Neural cell (in vitro differentiated cells): ENCODE measurements around the gene G2E3. TPM values are rescaled to one million over a fixed set of nuclear protein-coding genes. Genes with fewer than 3 reads are reported as not detected.

Experiments used
- H2AFZ ChIP-seq: fragments of 200-600, 300-800 bp; sonication (generic), shearing (Covaris generic); 2 replicates; pipeline ENCODE4 v1.6.0; 2014; ENCODE audit warnings: low read depth, mild to moderate bottlenecking, antibody characterized with exemption, low read length, moderate library complexity
- H3F3A ChIP-seq: fragments of 200-600 bp; shearing (Covaris generic); 2 replicates; pipeline ENCODE4 v1.6.1; 2016; ENCODE audit warnings: mild to moderate bottlenecking, moderate library complexity, mixed read lengths, antibody characterized with exemption, low read length; ENCODE audit not compliant: insufficient read depth, poor library complexity, severe bottlenecking
- H3K27ac ChIP-seq: fragments of 200-600, 300-800 bp; sonication (generic), shearing (Covaris generic); 2 replicates; pipeline ENCODE4 v1.5.1; 2014; ENCODE audit warnings: mild to moderate bottlenecking, low read length, moderate library complexity
- H3K27me3 ChIP-seq: fragments of 300-800, 200-600 bp; sonication (generic), shearing (Covaris generic); 2 replicates; pipeline ENCODE4 v1.6.0; 2014; ENCODE audit warnings: mild to moderate bottlenecking, low read depth, low read length, moderate library complexity; ENCODE audit not compliant: insufficient read depth
- H3K36me3 ChIP-seq: fragments of 300-800, 200-600 bp; sonication (generic), shearing (Covaris generic); 2 replicates; pipeline ENCODE4 v1.5.1; 2014; ENCODE audit warnings: mild to moderate bottlenecking, antibody characterized with exemption, low read length, moderate library complexity; ENCODE audit not compliant: insufficient read depth
- H3K4me2 ChIP-seq: fragments of 300-800, 200-600 bp; sonication (generic), shearing (Covaris generic); 2 replicates; pipeline ENCODE4 v1.6.0; 2014; ENCODE audit warnings: mild to moderate bottlenecking, low read length
- H3K4me3 ChIP-seq: fragments of 300-800, 200-600 bp; sonication (generic), shearing (Covaris generic); 2 replicates; pipeline ENCODE4 v1.5.1; 2014; ENCODE audit warnings: mild to moderate bottlenecking, low read length, moderate library complexity
- H3K79me2 ChIP-seq: fragments of 200-600 bp; shearing (Covaris generic); replicated peaks from 2 replicates; pipeline ENCODE4 v1.6.0; 2014; ENCODE audit warnings: mild to moderate bottlenecking, low read length, moderate library complexity; ENCODE audit not compliant: insufficient read depth
- H3K9ac ChIP-seq: fragments of 300-800, 200-600 bp; sonication (generic), shearing (Covaris generic); 2 replicates; pipeline ENCODE4 v1.6.1; 2016; ENCODE audit warnings: mild to moderate bottlenecking, low read length, mixed read lengths
- H3K9me2 ChIP-seq: fragments of 200-600 bp; shearing (Covaris generic); 2 replicates; pipeline ENCODE4 v1.6.1; 2016; ENCODE audit warnings: mild to moderate bottlenecking, low read length, mixed read lengths; ENCODE audit not compliant: insufficient read depth
- H3K9me3 ChIP-seq: fragments of 200-600, 300-800 bp; sonication (generic), shearing (Covaris generic); 2 replicates; pipeline ENCODE4 v1.6.1; 2016; ENCODE audit warnings: mild to moderate bottlenecking, mixed run types, low read length, moderate library complexity, mixed read lengths
- H4K20me1 ChIP-seq: fragments of 200-600 bp; shearing (Covaris generic); 2 replicates; pipeline ENCODE4 v1.6.1; 2016; ENCODE audit warnings: mild to moderate bottlenecking, mixed run types; ENCODE audit not compliant: insufficient read depth
- EP300 ChIP-seq: fragments of 450-650 bp; conservative IDR thresholded peaks from 2 replicates; pipeline ENCODE4 v1.6.1; 2014; ENCODE audit warnings: antibody characterized with exemption, mild to moderate bottlenecking, moderate library complexity; ENCODE audit not compliant: poor library complexity, severe bottlenecking
- EZH2 ChIP-seq: fragments of 200-600, 300-800 bp; shearing (Covaris generic), sonication (generic); IDR thresholded peaks from 2 replicates; pipeline ENCODE4 v1.6.1; 2014; ENCODE audit warnings: antibody characterized with exemption, low read length, borderline replicate concordance, mild to moderate bottlenecking; ENCODE audit not compliant: insufficient read depth, poor library complexity, severe bottlenecking
- MXI1 ChIP-seq: fragments of 450-650 bp; conservative IDR thresholded peaks from 2 replicates; pipeline ENCODE4 v1.6.1; 2014; ENCODE audit warnings: antibody characterized with exemption, mild to moderate bottlenecking; ENCODE audit not compliant: poor library complexity, severe bottlenecking
- POLR2AphosphoS5 ChIP-seq: IDR thresholded peaks from 2 replicates; pipeline ENCODE4 v1.6.1; 2012
- RAD21 ChIP-seq: fragments of 450-650 bp; conservative IDR thresholded peaks from 2 replicates; pipeline ENCODE4 v1.6.1; 2014; ENCODE audit warnings: antibody characterized with exemption, mild to moderate bottlenecking, moderate library complexity
- SMC3 ChIP-seq: fragments of 450-650 bp; conservative IDR thresholded peaks from 2 replicates; pipeline ENCODE4 v1.6.1; 2014; ENCODE audit warnings: antibody characterized with exemption, mild to moderate bottlenecking, moderate library complexity; ENCODE audit not compliant: poor library complexity
- TAF1 ChIP-seq: IDR thresholded peaks from 2 replicates; pipeline ENCODE4 v1.6.1; 2012; ENCODE audit warnings: low read depth
- polyA plus RNA-seq: library from polyadenylated mRNA; depleted of rRNA; stranded (reverse); fragments of >200 nt; gene quantifications from 2 replicates; pipeline ENCODE4 v1.2.3, GENCODE V29; 2014
- TF ChIP-seq, protein P1 (sequence below): IDR thresholded peaks from 2 replicates; pipeline ENCODE4 v1.6.1; 2012; ENCODE audit warnings: borderline replicate concordance
- TF ChIP-seq, protein P2 (sequence below): fragments of 450-650 bp; IDR thresholded peaks from 2 replicates; pipeline ENCODE4 v1.5.1; 2014; ENCODE audit warnings: antibody characterized with exemption, mild to moderate bottlenecking, moderate library complexity; ENCODE audit not compliant: poor library complexity, severe bottlenecking

G2E3 gene
- polyA plus RNA-seq, 1 donor from 2014 or later: 35.4 TPM

DNA sequence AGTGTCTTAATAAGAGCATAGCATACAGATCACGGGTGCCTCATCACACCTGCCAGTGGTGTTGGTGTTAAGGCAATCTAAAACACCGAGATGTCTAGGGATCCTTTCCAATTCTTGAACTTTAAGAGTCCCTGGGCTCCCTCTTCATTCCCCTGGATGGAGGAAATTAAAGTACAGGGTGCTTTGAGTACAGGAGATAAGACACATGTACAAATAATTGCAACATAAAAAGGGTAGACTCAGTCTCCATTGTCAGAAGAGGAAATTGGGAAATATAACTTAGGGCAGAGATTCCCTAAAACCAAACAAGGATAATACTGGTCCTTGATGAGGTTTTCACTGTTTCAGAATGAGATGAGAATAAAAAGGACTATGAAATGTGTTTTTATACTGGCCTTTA, 98.1 kb downstream of the G2E3 start:
- peaks cover 19% of the 10 kb centered on the region for H3K36me3 ChIP-seq
- H3K9ac ChIP-seq: no peak overlapping the region
- H2AFZ ChIP-seq: no peak overlapping the region
- peaks cover 5% of the 10 kb centered on the region for H3K79me2 ChIP-seq
- H3K9me2 ChIP-seq: no peaks in the 10 kb centered on the region
- H3K9me3 ChIP-seq: no peaks in the 10 kb centered on the region
- no peak overlapping the region for H3K27ac ChIP-seq
- H3K4me3 ChIP-seq: no peak overlapping the region
- no peaks in the 10 kb centered on the region for H4K20me1 ChIP-seq
- H3K4me2 ChIP-seq: no peak overlapping the region
- TF ChIP-seq POLR2AphosphoS5 (no peak), MXI1 (no peak), EZH2 (no peak), TAF1 (no peak)
- TF ChIP-seq, protein P1, sequence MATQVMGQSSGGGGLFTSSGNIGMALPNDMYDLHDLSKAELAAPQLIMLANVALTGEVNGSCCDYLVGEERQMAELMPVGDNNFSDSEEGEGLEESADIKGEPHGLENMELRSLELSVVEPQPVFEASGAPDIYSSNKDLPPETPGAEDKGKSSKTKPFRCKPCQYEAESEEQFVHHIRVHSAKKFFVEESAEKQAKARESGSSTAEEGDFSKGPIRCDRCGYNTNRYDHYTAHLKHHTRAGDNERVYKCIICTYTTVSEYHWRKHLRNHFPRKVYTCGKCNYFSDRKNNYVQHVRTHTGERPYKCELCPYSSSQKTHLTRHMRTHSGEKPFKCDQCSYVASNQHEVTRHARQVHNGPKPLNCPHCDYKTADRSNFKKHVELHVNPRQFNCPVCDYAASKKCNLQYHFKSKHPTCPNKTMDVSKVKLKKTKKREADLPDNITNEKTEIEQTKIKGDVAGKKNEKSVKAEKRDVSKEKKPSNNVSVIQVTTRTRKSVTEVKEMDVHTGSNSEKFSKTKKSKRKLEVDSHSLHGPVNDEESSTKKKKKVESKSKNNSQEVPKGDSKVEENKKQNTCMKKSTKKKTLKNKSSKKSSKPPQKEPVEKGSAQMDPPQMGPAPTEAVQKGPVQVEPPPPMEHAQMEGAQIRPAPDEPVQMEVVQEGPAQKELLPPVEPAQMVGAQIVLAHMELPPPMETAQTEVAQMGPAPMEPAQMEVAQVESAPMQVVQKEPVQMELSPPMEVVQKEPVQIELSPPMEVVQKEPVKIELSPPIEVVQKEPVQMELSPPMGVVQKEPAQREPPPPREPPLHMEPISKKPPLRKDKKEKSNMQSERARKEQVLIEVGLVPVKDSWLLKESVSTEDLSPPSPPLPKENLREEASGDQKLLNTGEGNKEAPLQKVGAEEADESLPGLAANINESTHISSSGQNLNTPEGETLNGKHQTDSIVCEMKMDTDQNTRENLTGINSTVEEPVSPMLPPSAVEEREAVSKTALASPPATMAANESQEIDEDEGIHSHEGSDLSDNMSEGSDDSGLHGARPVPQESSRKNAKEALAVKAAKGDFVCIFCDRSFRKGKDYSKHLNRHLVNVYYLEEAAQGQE: no peak
- TF ChIP-seq, protein P2, sequence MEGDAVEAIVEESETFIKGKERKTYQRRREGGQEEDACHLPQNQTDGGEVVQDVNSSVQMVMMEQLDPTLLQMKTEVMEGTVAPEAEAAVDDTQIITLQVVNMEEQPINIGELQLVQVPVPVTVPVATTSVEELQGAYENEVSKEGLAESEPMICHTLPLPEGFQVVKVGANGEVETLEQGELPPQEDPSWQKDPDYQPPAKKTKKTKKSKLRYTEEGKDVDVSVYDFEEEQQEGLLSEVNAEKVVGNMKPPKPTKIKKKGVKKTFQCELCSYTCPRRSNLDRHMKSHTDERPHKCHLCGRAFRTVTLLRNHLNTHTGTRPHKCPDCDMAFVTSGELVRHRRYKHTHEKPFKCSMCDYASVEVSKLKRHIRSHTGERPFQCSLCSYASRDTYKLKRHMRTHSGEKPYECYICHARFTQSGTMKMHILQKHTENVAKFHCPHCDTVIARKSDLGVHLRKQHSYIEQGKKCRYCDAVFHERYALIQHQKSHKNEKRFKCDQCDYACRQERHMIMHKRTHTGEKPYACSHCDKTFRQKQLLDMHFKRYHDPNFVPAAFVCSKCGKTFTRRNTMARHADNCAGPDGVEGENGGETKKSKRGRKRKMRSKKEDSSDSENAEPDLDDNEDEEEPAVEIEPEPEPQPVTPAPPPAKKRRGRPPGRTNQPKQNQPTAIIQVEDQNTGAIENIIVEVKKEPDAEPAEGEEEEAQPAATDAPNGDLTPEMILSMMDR: no peak
- no peaks in the 10 kb centered on the region for H3K27me3 ChIP-seq
- H3F3A ChIP-seq: no peaks in the 10 kb centered on the region

DNA sequence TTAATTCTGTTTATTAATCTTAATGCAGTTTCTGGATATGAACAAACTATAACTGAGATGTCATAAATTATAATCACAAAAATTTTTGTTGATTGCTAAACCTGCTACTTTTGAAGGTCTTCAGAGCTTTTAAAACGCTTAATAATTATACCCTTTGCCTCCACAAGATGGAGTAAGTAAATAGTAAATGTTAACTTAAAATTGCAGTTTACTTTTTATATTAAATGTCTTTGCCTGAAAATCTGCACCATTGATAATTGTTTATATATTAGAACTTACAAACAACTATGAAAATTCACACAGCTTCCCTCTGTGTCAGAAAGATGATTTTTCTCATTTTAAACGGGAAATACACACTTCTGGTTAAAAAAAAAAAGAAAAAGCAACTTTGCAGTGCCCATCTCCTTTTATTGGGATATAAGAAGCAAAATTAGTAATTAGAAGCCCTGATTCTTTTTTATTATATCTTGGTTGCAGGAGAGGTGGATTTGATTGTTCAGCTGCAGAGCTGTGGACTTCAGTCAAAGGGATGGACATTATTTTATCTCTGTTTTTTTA, 98.7 kb downstream of the G2E3 start:
- Histone ChIP-seq H3K27ac (no peak overlapping the region), H2AFZ (no peak overlapping the region), H3K4me3 (no peak overlapping the region), H3K79me2 (peaks cover 5% of the 10 kb centered on the region), H3F3A (no peaks in the 10 kb centered on the region), H3K36me3 (peaks cover 19% of the 10 kb centered on the region), H3K9ac (no peak overlapping the region), H4K20me1 (no peaks in the 10 kb centered on the region), H3K27me3 (no peaks in the 10 kb centered on the region), H3K4me2 (no peak overlapping the region), H3K9me3 (no peaks in the 10 kb centered on the region), H3K9me2 (no peaks in the 10 kb centered on the region)
- TF ChIP-seq EZH2 (no peak), TAF1 (no peak), SMC3 (peak; percentile 28), EP300 (no peak), MXI1 (no peak), RAD21 (no peak), POLR2AphosphoS5 (no peak)
- TF ChIP-seq, protein P1: no peak
- TF ChIP-seq, protein P2: peak; percentile 44
